OCI-M2 (cell line): ENCODE measurements around the gene SHISA6.

Experiments used
- DNase-seq: peaks from one replicate; lab custom pipeline; 2025; ENCODE audit not compliant: unreplicated experiment; lab: John Stamatoyannopoulos, UW

SHISA6 gene

GRCh38 chr17:11511696-11512095 lies 270.7 kb downstream of the SHISA6 start:
- no peak for DNase-seq

- DNase-seq = no peak
Observed at GRCh38 chr17:11514565-11514964, 273.6 kb downstream of the SHISA6 start.

GRCh38 chr17:11514981-11515680 lies 274.1 kb downstream of the SHISA6 start:
- no peak for DNase-seq

GRCh38 chr17:11515901-11516300 lies 274.9 kb downstream of the SHISA6 start:
- DNase-seq = no peak

- DNase-seq = no peak
Observed at GRCh38 chr17:11535231-11535630, 294.2 kb downstream of the SHISA6 start.

- DNase-seq = no peak
Observed at GRCh38 chr17:11538366-11538765, 297.4 kb downstream of the SHISA6 start.

- DNase-seq = no peak
Observed at GRCh38 chr17:11539637-11540036, 298.6 kb downstream of the SHISA6 start.

GRCh38 chr17:11545002-11545401 lies 304.0 kb downstream of the SHISA6 start:
- no peak for DNase-seq

GRCh38 chr17:11545696-11546095 lies 304.7 kb downstream of the SHISA6 start:
- no peak for DNase-seq

- no peak for DNase-seq
Observed at GRCh38 chr17:11547853-11548252, 306.8 kb downstream of the SHISA6 start.

- DNase-seq = no peak
Observed at GRCh38 chr17:11548398-11548797, 307.4 kb downstream of the SHISA6 start.

GRCh38 chr17:11550431-11550830 lies 309.4 kb downstream of the SHISA6 start:
- no peak for DNase-seq

- DNase-seq = no peak
Observed at GRCh38 chr17:11551442-11551841, 310.4 kb downstream of the SHISA6 start.

- DNase-seq = no peak
Observed at GRCh38 chr17:11553135-11553534, 312.1 kb downstream of the SHISA6 start.

- DNase-seq = no peak
Observed at GRCh38 chr17:11554042-11554441, 313.0 kb downstream of the SHISA6 start.

GRCh38 chr17:11554542-11554941 lies 313.5 kb downstream of the SHISA6 start:
- DNase-seq = no peak

- no peak for DNase-seq
Observed at GRCh38 chr17:11555530-11555929, 314.5 kb downstream of the SHISA6 start.

- no peak for DNase-seq
Observed at GRCh38 chr17:11557727-11558452, 316.9 kb downstream of the SHISA6 start.

- no peak for DNase-seq
Observed at GRCh38 chr17:11558681-11559234, 317.7 kb downstream of the SHISA6 start.

GRCh38 chr17:11559601-11560000 lies 318.6 kb downstream of the SHISA6 start:
- DNase-seq = no peak

GRCh38 chr17:11561281-11561680 lies 320.3 kb downstream of the SHISA6 start:
- DNase-seq = no peak

- no peak for DNase-seq
Observed at GRCh38 chr17:11561702-11562101, 320.7 kb downstream of the SHISA6 start.
